ENCODE measurements around the gene VBP1.

VBP1 gene

DNA sequence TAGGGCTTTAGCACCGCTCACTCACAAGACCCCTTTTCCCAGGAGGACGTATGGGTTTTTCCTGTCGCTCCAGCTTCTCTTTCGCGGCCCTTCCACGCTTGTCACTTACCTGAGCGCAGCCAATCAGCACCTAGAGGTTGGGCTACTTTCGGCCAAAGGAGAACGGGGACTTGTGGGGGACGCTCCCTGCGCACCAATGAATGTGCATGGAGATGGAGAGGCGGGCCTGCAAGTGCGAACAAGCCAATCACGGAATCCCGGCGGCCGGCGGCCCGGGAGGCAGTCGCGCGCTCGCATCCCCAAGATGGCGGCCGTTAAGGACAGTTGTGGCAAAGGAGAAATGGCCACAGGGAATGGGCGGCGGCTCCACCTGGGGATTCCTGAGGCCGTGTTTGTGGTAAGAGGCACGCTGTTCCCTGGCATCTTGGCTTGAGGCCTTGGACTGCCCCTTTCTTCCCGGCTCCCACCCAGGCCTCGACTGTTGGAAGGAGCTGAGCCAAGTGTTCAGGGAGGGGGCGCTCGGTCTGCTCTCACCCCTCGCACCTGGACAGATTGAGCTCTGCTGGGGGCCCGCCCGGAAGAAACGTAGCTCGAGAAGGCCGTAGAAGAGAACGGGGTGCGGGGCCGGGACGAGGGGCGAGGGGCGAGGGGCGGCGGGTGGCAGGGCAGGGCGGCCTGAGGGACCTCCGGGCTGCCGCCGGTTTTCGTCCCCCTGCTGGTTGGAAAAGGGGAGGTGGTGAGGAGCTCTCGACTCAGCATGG, at the start of gene VBP1:
Gene VBP1 (plus strand): TSS at position 282 of the 761 bp plus-strand sequence. CDS start 23 bp downstream, at position 305.
- peak within 1 kb of the TSS; percentile 76 for H3K4me3 ChIP-seq (ENCODE audit: low read length)
- peak; percentile 96 for DNase-seq (ENCODE audit: low read depth)
- TF ChIP-seq CTCF (IDR thresholded peaks at IDR 0.05; ENCODE audit: insufficient read depth, low read depth, low read length, missing control alignments) = peak; percentile 43

- no peak for TF ChIP-seq CTCF (IDR thresholded peaks at IDR 0.05; ENCODE audit: insufficient read depth, low read depth, low read length, missing control alignments)
- no peak for DNase-seq (ENCODE audit: low read depth)
- no peak overlapping the region for H3K4me3 ChIP-seq (ENCODE audit: low read length)
Measured at GRCh38 chrX:155169881-155170280, 46.4 kb upstream of the VBP1 start.

- peak; percentile 23 for DNase-seq (ENCODE audit: low read depth)
- TF ChIP-seq CTCF (IDR thresholded peaks at IDR 0.05; ENCODE audit: insufficient read depth, low read depth, low read length, missing control alignments) = peak; percentile 45
- H3K4me3 ChIP-seq (ENCODE audit: low read length) = no peak overlapping the region
Measured at GRCh38 chrX:155179346-155179997, 36.8 kb upstream of the VBP1 start.

DNA sequence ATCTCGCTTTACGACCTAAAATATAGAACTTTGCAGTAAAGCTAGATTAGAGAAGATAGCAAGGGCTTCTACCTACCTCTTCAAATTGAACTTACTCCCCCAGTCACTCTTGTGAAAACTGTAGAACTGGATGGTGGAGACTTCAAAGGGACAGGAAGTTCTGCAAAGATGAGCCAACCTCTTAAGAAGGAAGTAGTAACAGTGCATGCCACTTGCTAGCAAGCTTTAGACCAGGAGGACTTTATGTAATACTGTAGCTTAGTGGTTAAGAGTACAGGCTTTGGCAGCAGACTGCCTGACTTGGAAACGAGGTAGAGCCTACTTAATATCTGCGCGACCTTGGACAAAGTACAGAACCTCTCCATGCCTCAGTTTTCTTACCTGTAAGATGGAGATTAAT, 27.5 kb upstream of the VBP1 start:
- no peak overlapping the region for H3K4me3 ChIP-seq (ENCODE audit: low read length)
- no peak for DNase-seq (ENCODE audit: low read depth)

GRCh38 chrX:155211208-155211607, 5.1 kb upstream of the VBP1 start:
- no peak for TF ChIP-seq CTCF (IDR thresholded peaks at IDR 0.05; ENCODE audit: insufficient read depth, low read depth, low read length, missing control alignments)
- H3K4me3 ChIP-seq (ENCODE audit: low read length) = no peak overlapping the region
- DNase-seq (ENCODE audit: low read depth) = no peak

More for the DNA sequence above, 27.5 kb upstream of the VBP1 start:
- no peak for TF ChIP-seq CTCF (IDR thresholded peaks at IDR 0.05; ENCODE audit: insufficient read depth, low read depth, low read length, missing control alignments)

DNA sequence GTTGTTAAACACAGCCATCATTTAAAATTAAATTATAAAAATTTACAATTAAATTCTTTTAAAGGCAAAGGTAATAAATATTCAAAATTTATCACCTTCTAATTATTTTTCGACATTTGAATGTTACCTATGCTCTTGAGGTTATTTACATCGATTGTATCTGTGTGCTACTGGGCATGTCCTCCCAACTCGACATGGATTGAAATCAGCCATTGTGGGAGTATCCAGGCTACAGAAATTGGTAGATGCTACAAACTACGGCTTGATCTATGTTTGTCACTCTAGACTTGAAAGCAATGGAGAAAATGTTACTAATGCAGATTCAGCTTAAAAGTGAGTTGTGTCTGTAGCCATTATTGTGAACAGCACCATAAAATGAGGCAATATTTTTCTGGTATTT, 2.5 kb upstream of the VBP1 start:
- TF ChIP-seq CTCF (IDR thresholded peaks at IDR 0.05; ENCODE audit: insufficient read depth, low read depth, low read length, missing control alignments) = no peak
- no peak for DNase-seq (ENCODE audit: low read depth)

More for the DNA sequence above, 2.5 kb upstream of the VBP1 start:
- no peak overlapping the region for H3K4me3 ChIP-seq (ENCODE audit: low read length)
